AG09319 (cell line): Measurements from ENCODE around the gene WDR45B.

Source experiments
- DNase-seq: peaks from one replicate; pipeline ENCODE4 v3.0.0-alpha.2; 2010; ENCODE audit warnings: low read depth; ENCODE audit errors: extremely low read depth
- CTCF ChIP-seq: IDR thresholded peaks from 2 replicates; pipeline ENCODE4 v1.5.1; 2011; ENCODE audit warnings: low read depth, mild to moderate bottlenecking, inconsistent platforms, low read length, moderate library complexity

The WDR45B gene

GRCh38 chr17:82633343-82633742, 14.9 kb downstream of the WDR45B start:
- DNase-seq, result no peak
- TF ChIP-seq CTCF, result no peak

GRCh38 chr17:82632451-82632850, 15.8 kb downstream of the WDR45B start:
- no peak for TF ChIP-seq CTCF
- no peak for DNase-seq

GRCh38 chr17:82631544-82631943, 16.7 kb downstream of the WDR45B start:
- no peak for DNase-seq
- no peak for TF ChIP-seq CTCF

- no peak for TF ChIP-seq CTCF
- no peak for DNase-seq
Measured at GRCh38 chr17:82630212-82630611, 18.0 kb downstream of the WDR45B start.

GRCh38 chr17:82629748-82630147, 18.5 kb downstream of the WDR45B start:
- DNase-seq, result no peak
- TF ChIP-seq CTCF, result no peak

- TF ChIP-seq CTCF, result no peak
- no peak for DNase-seq
Measured at GRCh38 chr17:82627405-82627804, 20.8 kb downstream of the WDR45B start.

GRCh38 chr17:82623707-82624106, 24.5 kb downstream of the WDR45B start:
- DNase-seq, result no peak
- no peak for TF ChIP-seq CTCF
